Measurements from ENCODE around the gene NISCH. TPM values are rescaled to one million over a fixed set of nuclear protein-coding genes. Genes with fewer than 3 reads are reported as not detected.
A peak's percentile ranks its signal among the peaks of the same experiment; 100 is the strongest.

The NISCH gene
- total and polyA plus RNA-seq, 2 donors (not counting 3 experiments of a cell fraction or from before 2014, with no cell fraction given), result 156 to 178 TPM

GRCh38 chr3:52512105-52512504 is 56.7 kb downstream of the NISCH start:
- ChIA-PET POLR2A (interaction anchor here (0.6 to 0.8 kb wide), 2 partner anchors 13 to 15 kb away, joined by 3 read pairs; no protein-coding TSS in a partner anchor), CTCF (interaction anchor here (1.0 kb wide), 1 partner anchor 31 kb away, joined by 3 read pairs; no protein-coding TSS in a partner anchor)
- Histone ChIP-seq H2AFZ (ENCODE audit: low read depth, low read length) (no peak overlapping the region), H3K4me2 (ENCODE audit: insufficient read depth, low read length) (no peak overlapping the region), H3K9me1 (replicated peaks; ENCODE audit: control insufficient read depth, extremely low read depth, insufficient read depth, low read length) (no peaks in the 10 kb centered on the region), H3K9ac (replicated peaks; ENCODE audit: extremely low read depth, insufficient read depth, low read length) (no peak overlapping the region), H3K9me3 (replicated peaks; ENCODE audit: control insufficient read depth, insufficient read depth, low read length) (no peaks in the 10 kb centered on the region), H3K4me3 (replicated peaks in 1 of 3; ENCODE audit: insufficient read depth in 1 of 3, low read depth in 1 of 3, low read length in 3 of 3) (no peak overlapping the region), H4K20me1 (replicated peaks; ENCODE audit: control insufficient read depth, extremely low read depth, insufficient read depth, low read length) (no peaks in the 10 kb centered on the region), H3K36me3 (ENCODE audit: control insufficient read depth in 2 of 2, extremely low read depth in 1 of 2, insufficient read depth in 2 of 2, low read length in 2 of 2) (peaks cover 21 to 83% of the 10 kb centered on the region in 2 experiments), H3K27me3 (ENCODE audit: control insufficient read depth in 2 of 2, insufficient read depth in 2 of 2, low read length in 2 of 2) (no peaks in the 10 kb centered on the region), H3K27ac (ENCODE audit: insufficient read depth, low read depth, low read length) (peak overlapping the region; percentile 24), H3K79me2 (ENCODE audit: control insufficient read depth, insufficient read depth, low read length) (no peaks in the 10 kb centered on the region), H3K4me1 (ENCODE audit: control insufficient read depth, extremely low read depth, insufficient read depth, low read length) (peaks cover 3% of the 10 kb centered on the region)
- DNase-seq (ENCODE audit: low read depth, low spot score) (no peak), FAIRE-seq (no peak)
- intact Hi-C loops (cut with micrococcal nuclease) (no loop called here), dilution Hi-C loops (cut with MboI; ENCODE audit: extremely low pct_ligation_motif_present, low sequenced_read_pairs) (no loop called here)
- TF ChIP-seq MYC (IDR thresholded peaks at IDR 0.05; ENCODE audit: low read depth, low read length), result no peak
- no peak for TF ChIP-seq GATA2 (IDR thresholded peaks at IDR 0.05; ENCODE audit: insufficient read depth, insufficient read length, low read depth, low read length)
- no peak for TF ChIP-seq POLR2AphosphoS5 (IDR thresholded peaks at IDR 0.05; ENCODE audit: insufficient read depth, low read depth, low read length)
- TF ChIP-seq POLR2A (IDR thresholded peaks at IDR 0.05; ENCODE audit: low read depth, low read length), result no peak
- no peak for TF ChIP-seq FOS (IDR thresholded peaks at IDR 0.05; ENCODE audit: borderline replicate concordance, insufficient read depth, low read length)
- TF ChIP-seq EZH2 (IDR thresholded peaks at IDR 0.05; ENCODE audit: borderline replicate concordance, low read depth, low read length, severe bottlenecking), result no peak
- no peak for TF ChIP-seq MAX (IDR thresholded peaks at IDR 0.05; ENCODE audit: insufficient read depth, insufficient read length)
- TF ChIP-seq CTCF (IDR thresholded peaks at IDR 0.05; ENCODE audit: extremely low read depth in 1 of 2, insufficient read depth in 1 of 2, low read depth in 1 of 2, low read length in 2 of 2), result no peak
- TF ChIP-seq JUN (IDR thresholded peaks at IDR 0.05; ENCODE audit: borderline replicate concordance, insufficient read depth, insufficient read length, low read depth), result no peak
- no TSS peak for BruUV-seq (replicated peaks)

Data from endothelial cell of umbilical vein (primary cell).